CD4-positive, alpha-beta memory T cell (primary cell): Measurements from ENCODE around the gene FNDC3B. TPM values are rescaled to one million over a fixed set of nuclear protein-coding genes. Genes with fewer than 3 reads are reported as not detected.

ENCODE experiments used
- polyA plus RNA-seq, 2 donors: library from polyadenylated mRNA; unstranded; fragments of 300-500 nt; fragmentation: Illumina TruSeq; gene quantifications; one replicate each; pipeline ENCODE4 v1.2.3, GENCODE V29; 2021
- total RNA-seq, 2 experiments: library from RNA; stranded (reverse); gene quantifications; one replicate each; pipeline ENCODE4 v1.2.3, GENCODE V29; 2021

FNDC3B gene
- total and polyA plus RNA-seq, 4 experiments from 2014 or later = 10.9 to 18.2 (median 14.8) TPM

Other genes with a start within 250 kb of the FNDC3B start
- gene PLD1, start 229.1 kb upstream of the FNDC3B start, total RNA-seq = 1 to 10 TPM; 1.2 to 2.0 TPM
- 1 to 10 TPM in 1 of 2 donors, not detected in 1; 1.3 TPM for gene PLD1, start 229.1 kb upstream of the FNDC3B start, polyA plus RNA-seq
- gene TMEM212, start 196.2 kb upstream of the FNDC3B start, total RNA-seq = not detected
- not detected for gene TMEM212, start 196.2 kb upstream of the FNDC3B start, polyA plus RNA-seq